Measurements from ENCODE around the gene SORCS3. TPM values are rescaled to one million over a fixed set of nuclear protein-coding genes. Genes with fewer than 3 reads are reported as not detected.

SORCS3 gene
- total RNA-seq, 1 donor from 2014 or later, result 0.31 TPM

DNA sequence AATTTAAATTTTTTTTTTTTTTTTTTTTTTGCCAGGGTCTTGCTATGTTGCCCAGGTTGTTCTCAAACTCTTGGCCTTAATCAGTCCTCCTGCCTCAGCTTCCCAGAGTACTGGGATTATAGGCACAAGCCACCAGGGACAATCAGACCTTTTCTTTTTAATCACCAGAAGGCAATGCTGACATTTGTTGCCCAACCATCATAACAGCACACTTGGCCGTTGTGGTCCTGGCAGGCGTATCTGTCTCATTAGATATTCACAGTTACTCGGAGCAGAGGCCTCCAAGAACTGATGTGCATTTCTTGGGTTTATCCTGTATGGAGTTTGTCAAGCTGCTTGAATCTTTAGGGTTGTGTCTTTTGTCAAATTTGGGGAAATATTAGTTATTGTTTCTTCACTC is 100.0 kb downstream of the SORCS3 start:
- Mint-ChIP-seq H3K9me3 (ENCODE audit: low read depth) (peaks cover 3% of the 10 kb centered on the region), H3K4me3 (ENCODE audit: low read depth) (no peak overlapping the region), H3K27ac (no peak overlapping the region), H3K27me3 (peaks cover 2% of the 10 kb centered on the region), H3K36me3 (ENCODE audit: insufficient read depth) (no peaks in the 10 kb centered on the region), H3K4me1 (ENCODE audit: low read depth) (no peaks in the 10 kb centered on the region)
- DNase-seq (ENCODE audit: low spot score, unreplicated experiment), result no peak
- TF ChIP-seq, protein P1, sequence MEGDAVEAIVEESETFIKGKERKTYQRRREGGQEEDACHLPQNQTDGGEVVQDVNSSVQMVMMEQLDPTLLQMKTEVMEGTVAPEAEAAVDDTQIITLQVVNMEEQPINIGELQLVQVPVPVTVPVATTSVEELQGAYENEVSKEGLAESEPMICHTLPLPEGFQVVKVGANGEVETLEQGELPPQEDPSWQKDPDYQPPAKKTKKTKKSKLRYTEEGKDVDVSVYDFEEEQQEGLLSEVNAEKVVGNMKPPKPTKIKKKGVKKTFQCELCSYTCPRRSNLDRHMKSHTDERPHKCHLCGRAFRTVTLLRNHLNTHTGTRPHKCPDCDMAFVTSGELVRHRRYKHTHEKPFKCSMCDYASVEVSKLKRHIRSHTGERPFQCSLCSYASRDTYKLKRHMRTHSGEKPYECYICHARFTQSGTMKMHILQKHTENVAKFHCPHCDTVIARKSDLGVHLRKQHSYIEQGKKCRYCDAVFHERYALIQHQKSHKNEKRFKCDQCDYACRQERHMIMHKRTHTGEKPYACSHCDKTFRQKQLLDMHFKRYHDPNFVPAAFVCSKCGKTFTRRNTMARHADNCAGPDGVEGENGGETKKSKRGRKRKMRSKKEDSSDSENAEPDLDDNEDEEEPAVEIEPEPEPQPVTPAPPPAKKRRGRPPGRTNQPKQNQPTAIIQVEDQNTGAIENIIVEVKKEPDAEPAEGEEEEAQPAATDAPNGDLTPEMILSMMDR (IDR thresholded peaks at IDR 0.05; ENCODE audit: unreplicated experiment), result no peak

DNA sequence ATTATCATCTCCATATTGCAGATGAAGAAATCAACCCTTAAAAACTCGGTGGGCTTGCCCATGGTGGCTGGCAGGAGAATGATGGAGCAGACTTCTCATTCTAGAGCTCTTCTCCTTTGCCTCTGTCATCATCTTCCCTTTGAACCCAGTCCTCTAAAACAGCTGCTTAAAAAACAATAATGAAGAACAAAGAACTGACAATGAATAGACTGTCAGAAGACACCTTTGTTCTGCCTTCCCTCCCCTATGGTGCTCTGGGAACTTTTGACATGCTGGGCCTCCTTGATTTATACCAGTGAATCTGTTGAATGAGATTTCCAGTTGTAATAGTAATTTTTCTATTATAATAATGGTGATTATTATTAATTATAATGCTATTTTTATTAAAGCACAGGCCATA is 103.0 kb downstream of the SORCS3 start:
- TF ChIP-seq, protein P1 (IDR thresholded peaks at IDR 0.05; ENCODE audit: unreplicated experiment), result no peak
- H3K9me3 Mint-ChIP-seq (ENCODE audit: low read depth), result no peaks in the 10 kb centered on the region
- H3K36me3 Mint-ChIP-seq (ENCODE audit: insufficient read depth), result no peaks in the 10 kb centered on the region
- no peak overlapping the region for H3K4me3 Mint-ChIP-seq (ENCODE audit: low read depth)
- no peak for DNase-seq (ENCODE audit: low spot score, unreplicated experiment)
- H3K27me3 Mint-ChIP-seq, result peaks cover 2% of the 10 kb centered on the region
- H3K4me1 Mint-ChIP-seq (ENCODE audit: low read depth), result no peaks in the 10 kb centered on the region
- no peak overlapping the region for H3K27ac Mint-ChIP-seq

DNA sequence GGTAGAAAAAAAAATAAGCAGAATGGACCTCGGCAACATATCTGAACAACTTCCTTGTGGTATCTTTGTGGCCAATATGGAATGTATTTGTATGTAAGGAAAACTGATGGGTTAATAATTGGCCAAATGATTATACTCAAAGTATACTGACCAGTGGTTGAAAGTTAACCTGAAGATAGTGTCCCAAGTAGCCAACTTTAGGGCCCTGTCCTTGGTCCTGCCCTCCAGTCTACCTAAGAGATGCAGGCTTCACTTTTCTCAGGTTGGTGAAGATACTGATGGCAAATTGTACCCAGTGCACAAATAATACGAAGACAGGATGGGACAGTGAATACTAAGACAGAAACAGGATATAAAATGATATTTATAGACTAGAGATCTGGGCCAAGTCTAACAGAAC is 109.2 kb downstream of the SORCS3 start:
- Mint-ChIP-seq H3K27ac (no peak overlapping the region), H3K4me1 (ENCODE audit: low read depth) (no peaks in the 10 kb centered on the region), H3K36me3 (ENCODE audit: insufficient read depth) (no peaks in the 10 kb centered on the region), H3K9me3 (ENCODE audit: low read depth) (no peaks in the 10 kb centered on the region), H3K27me3 (no peaks in the 10 kb centered on the region), H3K4me3 (ENCODE audit: low read depth) (no peak overlapping the region)
- TF ChIP-seq, protein P1 (IDR thresholded peaks at IDR 0.05; ENCODE audit: unreplicated experiment), result no peak
- peak; percentile 16 for DNase-seq (ENCODE audit: low spot score, unreplicated experiment)

DNA sequence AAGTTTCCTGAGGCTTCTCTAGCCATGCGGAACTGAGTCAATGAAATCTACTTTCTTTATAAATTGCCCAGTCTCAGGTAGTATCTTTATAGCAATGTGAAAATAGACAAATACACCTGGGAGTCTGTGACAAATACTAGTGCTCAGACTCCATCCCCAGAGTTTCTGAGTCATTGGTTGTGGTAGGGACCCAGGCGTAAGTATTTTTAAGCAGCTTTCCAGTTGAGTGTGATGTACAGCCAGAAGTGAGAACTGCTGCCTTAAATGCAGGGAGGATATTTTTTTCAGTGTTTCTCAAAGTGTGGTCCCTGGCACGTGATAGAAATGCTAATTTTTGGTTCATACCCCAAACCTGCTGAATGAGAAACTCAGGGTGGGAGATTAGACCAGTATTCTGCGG is 121.7 kb downstream of the SORCS3 start:
- no peak overlapping the region for H3K27ac Mint-ChIP-seq
- H3K4me3 Mint-ChIP-seq (ENCODE audit: low read depth), result no peak overlapping the region
- H3K27me3 Mint-ChIP-seq, result no peaks in the 10 kb centered on the region
- H3K9me3 Mint-ChIP-seq (ENCODE audit: low read depth), result no peaks in the 10 kb centered on the region
- H3K36me3 Mint-ChIP-seq (ENCODE audit: insufficient read depth), result no peaks in the 10 kb centered on the region
- H3K4me1 Mint-ChIP-seq (ENCODE audit: low read depth), result peaks cover 3% of the 10 kb centered on the region
- DNase-seq (ENCODE audit: low spot score, unreplicated experiment), result no peak
- TF ChIP-seq, protein P1 (IDR thresholded peaks at IDR 0.05; ENCODE audit: unreplicated experiment), result no peak

DNA sequence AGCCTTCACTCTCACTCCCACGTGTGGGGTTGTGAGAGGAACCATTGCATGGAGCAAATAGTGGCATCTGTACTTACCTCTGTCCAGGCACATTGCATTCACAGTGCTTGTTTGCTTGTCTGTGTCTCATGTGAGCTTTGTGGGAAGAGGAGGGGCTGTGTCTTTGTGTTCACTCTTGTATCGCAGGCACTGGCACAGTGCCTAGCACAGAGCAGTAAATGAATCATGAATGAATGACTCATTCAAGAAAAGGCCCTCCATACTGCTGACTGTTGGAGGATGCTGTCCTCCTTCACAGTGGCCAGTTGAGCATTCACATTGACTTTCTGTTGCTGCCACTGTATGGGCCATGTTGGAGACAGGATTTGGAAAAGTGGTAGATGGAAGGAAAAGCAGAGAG is 125.3 kb downstream of the SORCS3 start:
- H3K27ac Mint-ChIP-seq, result no peak overlapping the region
- TF ChIP-seq, protein P1 (IDR thresholded peaks at IDR 0.05; ENCODE audit: unreplicated experiment), result no peak
- peaks cover under 1% of the 10 kb centered on the region for H3K27me3 Mint-ChIP-seq
- no peak for DNase-seq (ENCODE audit: low spot score, unreplicated experiment)
- H3K4me3 Mint-ChIP-seq (ENCODE audit: low read depth), result no peak overlapping the region
- no peaks in the 10 kb centered on the region for H3K9me3 Mint-ChIP-seq (ENCODE audit: low read depth)
- peaks cover 3% of the 10 kb centered on the region for H3K4me1 Mint-ChIP-seq (ENCODE audit: low read depth)
- no peaks in the 10 kb centered on the region for H3K36me3 Mint-ChIP-seq (ENCODE audit: insufficient read depth)

All from progenitor cell of endocrine pancreas (in vitro differentiated cells).